OCI-LY1 (cell line): Measurements from ENCODE around the gene MEI1.

Source experiments
- H2AFZ ChIP-seq: fragments of 200-600 bp; sonication (generic), shearing (Covaris generic); 2 replicates; pipeline ENCODE4 v1.6.0; 2014; ENCODE audit warnings: antibody characterized with exemption, mild to moderate bottlenecking, low read length
- H3F3A ChIP-seq: fragments of 200-600 bp; sonication (generic), shearing (Covaris generic); 2 replicates; pipeline ENCODE4 v1.6.0; 2014; ENCODE audit warnings: mild to moderate bottlenecking, antibody characterized with exemption, low read length, moderate library complexity; ENCODE audit not compliant: insufficient read depth
- H3K27ac ChIP-seq: fragments of 200-600 bp; sonication (generic); 2 replicates; pipeline ENCODE4 v1.5.1; 2014; ENCODE audit warnings: low read length, mixed run types, mild to moderate bottlenecking, low read depth; ENCODE audit not compliant: poor library complexity, severe bottlenecking
- H3K27me3 ChIP-seq: fragments of 200-600 bp; sonication (generic); 2 replicates; pipeline ENCODE4 v1.6.0; 2014; ENCODE audit warnings: antibody characterized with exemption, mild to moderate bottlenecking, low read length, moderate library complexity; ENCODE audit not compliant: insufficient read depth
- H3K36me3 ChIP-seq: fragments of 200-600 bp; sonication (generic); 2 replicates; pipeline ENCODE4 v1.6.1; 2014; ENCODE audit warnings: mild to moderate bottlenecking, antibody characterized with exemption, low read length, moderate library complexity, mixed read lengths; ENCODE audit not compliant: insufficient read depth
- H3K4me1 ChIP-seq: fragments of 200-600 bp; sonication (generic); 2 replicates; pipeline ENCODE4 v1.5.1; 2014; ENCODE audit warnings: mild to moderate bottlenecking, low read length, moderate library complexity; ENCODE audit not compliant: insufficient read depth, severe bottlenecking
- H3K4me2 ChIP-seq: fragments of 200-600 bp; sonication (generic), shearing (Covaris generic); 2 replicates; pipeline ENCODE4 v1.6.1; 2014; ENCODE audit warnings: low read length
- H3K4me3 ChIP-seq: fragments of 200-600 bp; sonication (generic); 2 replicates; pipeline ENCODE4 v1.5.1; 2014; ENCODE audit warnings: low read length, low read depth, mild to moderate bottlenecking, mixed read lengths; ENCODE audit not compliant: poor library complexity, severe bottlenecking
- H3K79me2 ChIP-seq: fragments of 200-600 bp; shearing (Covaris generic); 2 replicates; pipeline ENCODE4 v1.6.1; 2016; ENCODE audit warnings: mixed run types, low read length, mixed read lengths; ENCODE audit not compliant: insufficient read depth
- H3K9ac ChIP-seq: fragments of 200-600 bp; sonication (generic), shearing (Covaris generic); 2 replicates; pipeline ENCODE4 v1.6.1; 2014; ENCODE audit warnings: mild to moderate bottlenecking, low read length, mixed read lengths
- H3K9me2 ChIP-seq: fragments of 200-600 bp; sonication (generic), shearing (Covaris generic); 2 replicates; pipeline ENCODE4 v1.6.1; 2014; ENCODE audit warnings: low read depth, mild to moderate bottlenecking, low read length, mixed read lengths
- H3K9me3 ChIP-seq: fragments of 200-600 bp; shearing (Covaris generic); 2 replicates; pipeline ENCODE4 v1.6.1; 2014; ENCODE audit warnings: low read length, mixed read lengths
- H4K20me1 ChIP-seq: fragments of 200-600 bp; sonication (generic), shearing (Covaris generic); 2 replicates; pipeline ENCODE4 v1.6.0; 2016; ENCODE audit warnings: mild to moderate bottlenecking, low read length; ENCODE audit not compliant: insufficient read depth
- CTCF ChIP-seq: fragments of 200-600 bp; sonication (generic), shearing (Covaris generic); IDR thresholded peaks from 2 replicates; pipeline ENCODE4 v1.5.1; 2017; ENCODE audit warnings: mild to moderate bottlenecking, antibody characterized with exemption, low read length, moderate library complexity, mixed read lengths
- EZH2 ChIP-seq: fragments of 200-600 bp; sonication (generic), shearing (Covaris generic); IDR thresholded peaks from 2 replicates; pipeline ENCODE4 v1.8.0; 2017; ENCODE audit warnings: borderline replicate concordance, mixed run types, mild to moderate bottlenecking, antibody characterized with exemption, low read length, moderate library complexity, mixed read lengths

The MEI1 gene

DNA sequence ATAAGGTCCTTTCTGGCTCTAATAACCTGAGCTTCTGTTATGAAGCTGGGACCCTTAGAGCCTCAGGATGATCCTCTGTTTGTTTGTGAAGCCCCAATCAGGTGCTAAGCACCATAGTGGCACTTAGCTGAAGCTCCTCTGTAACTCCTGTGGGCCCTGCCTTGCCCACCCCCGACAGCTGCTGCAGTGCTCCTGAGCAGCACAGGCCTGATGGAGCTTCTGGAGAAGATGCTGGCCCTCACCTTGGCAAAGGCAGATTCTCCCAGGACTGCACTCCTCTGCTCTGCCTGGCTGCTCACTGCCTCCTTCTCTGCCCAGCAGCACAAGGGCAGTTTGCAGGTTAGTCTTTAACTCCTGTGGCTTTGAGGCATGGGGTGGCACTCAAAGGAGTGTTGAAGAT lies 82.2 kb downstream of the MEI1 start:
- Histone ChIP-seq H3F3A (no peaks in the 10 kb centered on the region), H3K9ac (no peak overlapping the region; the same call in 1 of the 2 replicates), H3K9me3 (no peaks in the 10 kb centered on the region), H3K9me2 (no peaks in the 10 kb centered on the region), H3K4me3 (no peak overlapping the region), H3K27me3 (no peaks in the 10 kb centered on the region), H2AFZ (0 out of 2 replicates have a peak overlapping the region, but pooled peaks have one; percentile 42), H4K20me1 (no peaks in the 10 kb centered on the region), H3K36me3 (no peaks in the 10 kb centered on the region), H3K27ac (no peak overlapping the region), H3K79me2 (no peaks in the 10 kb centered on the region), H3K4me1 (peaks cover 7% of the 10 kb centered on the region), H3K4me2 (peak overlapping the region; percentile 10; the same call in 1 of the 2 replicates)
- TF ChIP-seq EZH2 (no peak), CTCF (no peak)

DNA sequence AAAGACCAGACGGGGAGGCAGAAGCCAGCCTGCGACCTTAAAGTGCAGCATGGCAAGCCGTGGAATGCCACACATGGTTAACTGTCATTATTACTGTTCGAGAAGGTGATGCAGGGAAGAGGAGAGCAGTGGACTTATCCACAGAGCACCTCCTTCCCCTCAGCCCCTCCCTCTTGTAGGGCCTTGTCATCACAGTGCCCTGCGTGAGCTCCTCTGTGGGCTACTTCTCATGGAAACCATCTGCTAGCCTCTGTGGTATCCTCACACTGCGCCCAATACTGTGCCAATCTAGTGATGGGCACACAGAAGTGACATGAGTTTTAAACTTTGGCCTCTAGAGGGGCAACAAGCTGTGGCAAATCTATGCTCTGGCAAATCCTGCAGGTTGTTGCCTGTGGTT lies 83.0 kb downstream of the MEI1 start:
- Histone ChIP-seq H4K20me1 (no peaks in the 10 kb centered on the region), H3K9me3 (no peaks in the 10 kb centered on the region), H3K4me2 (no peak overlapping the region), H3K27me3 (no peaks in the 10 kb centered on the region), H2AFZ (no peak overlapping the region), H3K79me2 (no peaks in the 10 kb centered on the region), H3K27ac (no peak overlapping the region), H3K4me1 (peaks cover 7% of the 10 kb centered on the region), H3K9ac (no peak overlapping the region), H3K9me2 (no peaks in the 10 kb centered on the region), H3F3A (no peaks in the 10 kb centered on the region), H3K36me3 (no peaks in the 10 kb centered on the region), H3K4me3 (no peak overlapping the region)
- no peak for TF ChIP-seq CTCF
- no peak for TF ChIP-seq EZH2

DNA sequence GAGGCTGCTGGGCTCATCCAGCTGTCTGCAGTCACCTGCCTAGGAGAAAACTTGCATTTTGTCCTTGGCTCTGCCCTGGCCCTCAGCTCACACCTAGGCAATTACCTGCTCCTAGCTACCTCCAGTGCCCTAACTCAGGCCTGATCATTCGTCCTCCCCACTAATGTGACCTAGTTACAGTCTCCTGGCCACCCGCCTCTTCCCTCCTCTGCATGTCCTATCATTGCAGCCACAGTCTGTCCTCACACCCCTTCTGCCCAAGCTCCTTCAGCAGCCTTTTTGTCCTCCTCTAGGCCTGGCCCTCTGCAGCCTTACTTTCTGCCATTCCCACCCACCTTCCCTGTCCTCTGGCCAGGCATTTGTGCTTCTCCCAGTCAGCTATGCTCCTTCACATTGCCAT lies 83.4 kb downstream of the MEI1 start:
- H3K27ac ChIP-seq, result no peak overlapping the region

More for the DNA sequence above, 83.4 kb downstream of the MEI1 start:
- H3K79me2 ChIP-seq, result no peaks in the 10 kb centered on the region
- TF ChIP-seq CTCF (no peak), EZH2 (no peak)
- no peaks in the 10 kb centered on the region for H3K9me3 ChIP-seq
- peaks cover 7% of the 10 kb centered on the region for H3K4me1 ChIP-seq
- H3K9ac ChIP-seq, result no peak overlapping the region
- no peaks in the 10 kb centered on the region for H3F3A ChIP-seq
- no peak overlapping the region for H3K4me3 ChIP-seq
- no peaks in the 10 kb centered on the region for H4K20me1 ChIP-seq
- no peaks in the 10 kb centered on the region for H3K27me3 ChIP-seq
- no peaks in the 10 kb centered on the region for H3K9me2 ChIP-seq
- no peak overlapping the region for H2AFZ ChIP-seq
- H3K4me2 ChIP-seq, result no peak overlapping the region
- H3K36me3 ChIP-seq, result no peaks in the 10 kb centered on the region
